Pancreas (tissue), 10 donors: ENCODE measurements around the gene SLC6A19. TPM values are rescaled to one million over a fixed set of nuclear protein-coding genes. Genes with fewer than 3 reads are reported as not detected.
A peak's percentile ranks its signal among the peaks of the same experiment; 100 is the strongest.

Experiments used
- ATAC-seq, 4 donors: fragments of 200-7000 bp; cut with Tn5 transposase; one replicate each; pipeline versions ENCODE4 v1.8.0 to v1.9.1; 2020; ENCODE audit warnings: mild to moderate bottlenecking in 4 of 4, moderate library complexity in 4 of 4
- DNase-seq, 6 donors: peaks; one replicate each; pipeline ENCODE4 v3.0.0-alpha.2; 2020
- FAIRE-seq: peaks from 2 replicates; lab custom pipeline; 2012; peaks lifted over from hg19 to GRCh38; lab: Jason Lieb, UNC
- H3K27ac ChIP-seq, 4 donors: fragments of 200-600 bp; sonication (generic); 1 replicate in 3 of 4; 2 replicates in 1 of 4; pipeline versions ENCODE4 v1.5.0 to v1.8.0; 2020
- H3K27me3 ChIP-seq, 4 donors: fragments of 200-600 bp; one replicate each; pipeline ENCODE4 v1.8.0; 2021
- H3K36me3 ChIP-seq, 3 donors: fragments of 200-600 bp; sonication (generic) in 1 of 3; one replicate each; pipeline versions ENCODE4 v1.5.0 to v1.8.0; 2020 to 2021
- H3K4me1 ChIP-seq, 3 donors: fragments of 200-600 bp; one replicate each; pipeline ENCODE4 v1.8.0; 2021
- H3K4me3 ChIP-seq, 4 donors: fragments of 200-600 bp; sonication (generic) in 2 of 4; one replicate each; pipeline versions ENCODE4 v1.5.0 to v1.8.0; 2020 to 2021
- H3K9me3 ChIP-seq, 4 donors: fragments of 200-600 bp; one replicate each; pipeline ENCODE4 v1.8.0; 2021
- WGBS, 2 donors: extraction: QIAGEN DNeasy Blood & Tissue Kit; methylation state at CpG; one replicate each; pipeline ENCODE4 v1.1.7; 2013; 5-methylcytosine and 5-hydroxymethylcytosine counted together
- intact Hi-C, 3 donors: fragments of 100-400 bp; cut with DNase I; formaldehyde crosslinking; loops; one replicate each; pipeline versions ENCODE4 v1.11.1 to v1.14.2; 2022
- polyA plus RNA-seq, 2 donors: library from polyadenylated mRNA; stranded (reverse); fragments of 200-250 nt; gene quantifications; one replicate each; pipeline ENCODE4 v1.2.3, GENCODE V29; 2013
- total RNA-seq, 6 donors: library from RNA; stranded (reverse); fragmentation: NEBNext Ultra II Directional in 4 of 6; extraction: Animal tissue kit (Norgen Biotek cat#: 25700) in 4 of 6; gene quantifications; one replicate each; pipeline versions ENCODE4 v1.2.1 to v1.2.4, GENCODE V29; 2021 to 2023
- TF ChIP-seq, protein P1 (sequence below), 4 donors: fragments of 200-600 bp; sonication (generic) in 3 of 4; IDR thresholded peaks; one replicate each; pipeline versions ENCODE4 v1.5.0 to v1.8.0; 2021; ENCODE audit warnings: antibody characterized with exemption in 4 of 4
- donor health status: healthy with polysubstance abuse.
- donor health status: DM: no; HTN: no; CAD: no; lungs with moderate emphysema.
- donor health status: DM: no; HTN: no; CAD: no.
- donor health status: control.
- donor health status: control.
- donor health status: Bipolar disorder and iron deficiency.
- donor health status: DM: yes; HTN: yes; CAD: no.
- donor health status: DM: no; HTN: no; CAD: no.
- donor health status: DM: no; HTN: no; CAD: no.
- donor health status: DM: yes; HTN: yes; CAD: no.

Gene SLC6A19
- total and polyA plus RNA-seq, 8 donors: 0.08 to 3.9 (median 0.29) TPM

- no peaks in the 10 kb centered on the region for H3K36me3 ChIP-seq
- FAIRE-seq (no peak), ATAC-seq (no peak), DNase-seq (peak in 3 of 6 donors; percentile 11 to 25 (median 11))
- H3K4me3 ChIP-seq: no peak overlapping the region
- TF ChIP-seq, protein P1, sequence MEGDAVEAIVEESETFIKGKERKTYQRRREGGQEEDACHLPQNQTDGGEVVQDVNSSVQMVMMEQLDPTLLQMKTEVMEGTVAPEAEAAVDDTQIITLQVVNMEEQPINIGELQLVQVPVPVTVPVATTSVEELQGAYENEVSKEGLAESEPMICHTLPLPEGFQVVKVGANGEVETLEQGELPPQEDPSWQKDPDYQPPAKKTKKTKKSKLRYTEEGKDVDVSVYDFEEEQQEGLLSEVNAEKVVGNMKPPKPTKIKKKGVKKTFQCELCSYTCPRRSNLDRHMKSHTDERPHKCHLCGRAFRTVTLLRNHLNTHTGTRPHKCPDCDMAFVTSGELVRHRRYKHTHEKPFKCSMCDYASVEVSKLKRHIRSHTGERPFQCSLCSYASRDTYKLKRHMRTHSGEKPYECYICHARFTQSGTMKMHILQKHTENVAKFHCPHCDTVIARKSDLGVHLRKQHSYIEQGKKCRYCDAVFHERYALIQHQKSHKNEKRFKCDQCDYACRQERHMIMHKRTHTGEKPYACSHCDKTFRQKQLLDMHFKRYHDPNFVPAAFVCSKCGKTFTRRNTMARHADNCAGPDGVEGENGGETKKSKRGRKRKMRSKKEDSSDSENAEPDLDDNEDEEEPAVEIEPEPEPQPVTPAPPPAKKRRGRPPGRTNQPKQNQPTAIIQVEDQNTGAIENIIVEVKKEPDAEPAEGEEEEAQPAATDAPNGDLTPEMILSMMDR (IDR thresholded peaks at IDR 0.05): no peak
- H3K27me3 ChIP-seq: no peaks in the 10 kb centered on the region
- no peak overlapping the region for H3K27ac ChIP-seq
- no peaks in the 10 kb centered on the region for H3K4me1 ChIP-seq
- intact Hi-C loops: loop anchor here in 1 of 3 donors (10.0 kb wide), 1 partner anchor 480 kb away; no protein-coding TSS in a partner anchor
- H3K9me3 ChIP-seq: no peaks in the 10 kb centered on the region
- 92 to 95% methylated on average over 8 of the region's 8 CpGs for WGBS, 2 donors
Measured at GRCh38 chr5:1175015-1175414, 26.4 kb upstream of the SLC6A19 start.

GRCh38 chr5:1175801-1176472, 25.5 kb upstream of the SLC6A19 start:
- ATAC-seq: no peak
- Histone ChIP-seq H3K4me3 (no peak overlapping the region), H3K27me3 (no peaks in the 10 kb centered on the region), H3K4me1 (peaks cover 0 to 2% (median 2%) of the 10 kb centered on the region in 3 donors), H3K27ac (no peak overlapping the region), H3K36me3 (no peaks in the 10 kb centered on the region), H3K9me3 (no peaks in the 10 kb centered on the region)
- intact Hi-C loops: loop anchor here in 1 of 3 donors (10.0 kb wide), 1 partner anchor 479 kb away; no protein-coding TSS in a partner anchor
- WGBS, 2 donors: 94% methylated on average over 26 of the region's 26 CpGs
- TF ChIP-seq, protein P1 (IDR thresholded peaks at IDR 0.05): no peak
- peak in 3 of 6 donors; percentile 11 to 53 (median 20) for DNase-seq
- FAIRE-seq: no peak

DNA sequence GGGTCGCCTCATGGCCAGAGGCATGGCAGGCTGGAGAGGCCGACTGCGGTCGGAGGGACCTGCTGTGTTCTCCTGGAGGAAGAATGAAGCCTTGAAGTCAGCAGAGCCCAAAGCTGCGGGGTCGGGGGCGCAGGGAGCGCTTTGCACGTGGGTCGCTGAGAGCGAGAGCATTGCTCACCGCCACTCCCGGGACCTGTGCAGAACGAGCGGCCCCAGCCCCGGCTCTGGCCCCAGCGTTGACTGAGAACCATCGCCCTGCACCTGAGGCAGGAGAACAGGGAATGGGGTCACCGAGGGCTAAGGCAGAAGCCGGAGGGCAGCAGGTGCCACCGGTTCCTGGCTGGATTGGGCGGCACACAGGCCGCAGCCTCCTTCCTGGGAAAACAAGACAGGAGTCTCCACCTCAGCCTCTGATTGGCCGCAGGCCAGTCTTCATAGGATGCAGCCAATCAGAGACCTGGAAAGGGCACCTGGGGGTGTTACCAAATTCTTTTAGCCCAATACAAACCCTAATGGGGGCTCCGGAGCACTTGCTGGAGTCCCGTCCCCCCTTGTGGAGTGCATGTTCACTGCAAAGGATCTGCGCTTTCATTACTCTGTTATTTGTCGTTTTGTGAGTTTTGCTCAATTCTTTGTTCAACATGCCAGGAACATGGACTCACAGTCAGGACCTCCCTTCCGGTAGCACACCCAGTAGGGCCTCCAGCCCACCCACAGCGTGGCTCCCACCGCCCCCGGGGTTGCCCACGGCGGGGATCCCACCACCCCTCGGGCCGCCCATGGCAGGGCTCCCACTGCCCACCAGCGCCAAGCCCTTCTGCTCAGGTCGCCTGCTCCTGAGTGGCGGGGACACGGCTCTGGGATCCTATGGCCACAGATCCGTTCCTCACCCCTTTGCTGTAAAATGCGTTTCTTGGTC, 24.7 kb upstream of the SLC6A19 start:
- WGBS, 2 donors: 91 to 93% methylated on average over 42 of the region's 42 CpGs
- intact Hi-C loops: loop anchor here in 1 of 3 donors (10.0 kb wide), 1 partner anchor 478 kb away; no protein-coding TSS in a partner anchor
- DNase-seq: peak in 3 of 6 donors; percentile 12 to 64 (median 40)

DNA sequence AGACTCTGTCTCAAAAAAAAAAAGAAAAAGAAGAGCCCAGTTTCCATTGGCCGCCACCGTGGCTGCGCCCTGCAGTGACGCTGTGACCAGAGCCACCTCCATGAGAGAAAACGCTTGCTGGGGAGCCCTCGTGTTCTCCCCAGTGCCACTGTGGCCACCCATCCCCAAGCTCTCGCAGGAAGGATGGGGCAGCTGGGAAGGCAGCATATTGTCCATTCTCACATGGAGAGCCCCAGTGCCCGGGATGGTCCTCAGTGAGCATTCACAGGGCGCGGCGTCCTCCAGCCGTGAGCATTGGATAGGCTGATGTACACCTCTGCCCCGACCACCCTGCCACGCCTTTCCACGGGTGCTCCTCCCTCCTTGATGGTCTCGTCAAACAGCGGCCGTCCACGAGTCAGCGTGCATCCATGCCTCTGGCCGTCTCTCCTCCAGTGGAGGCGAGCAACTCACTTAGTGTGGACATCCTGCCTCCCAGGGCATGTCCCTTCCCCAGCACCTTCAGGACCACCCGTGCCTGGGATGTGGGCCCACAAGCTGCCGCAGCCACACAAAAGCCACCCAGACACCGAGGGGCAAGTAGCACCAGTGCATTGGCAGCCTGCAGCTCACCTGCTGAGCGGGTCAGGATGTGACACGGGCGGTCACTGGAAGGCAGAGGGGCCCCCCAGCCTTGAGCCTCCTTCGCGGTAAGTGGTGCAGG, 23.4 kb upstream of the SLC6A19 start:
- Histone ChIP-seq H3K9me3 (no peaks in the 10 kb centered on the region), H3K27me3 (no peaks in the 10 kb centered on the region), H3K4me3 (no peak overlapping the region), H3K36me3 (no peaks in the 10 kb centered on the region), H3K4me1 (peaks cover 17 to 23% (median 22%) of the 10 kb centered on the region in 3 donors), H3K27ac (no peak overlapping the region)
- ATAC-seq (no peak), FAIRE-seq (no peak), DNase-seq (peak in 3 of 6 donors; percentile 13 to 66 (median 21))
- TF ChIP-seq, protein P1 (IDR thresholded peaks at IDR 0.05): no peak
- intact Hi-C loops: loop anchor here in 1 of 3 donors (10.0 kb wide), 1 partner anchor 477 kb away; no protein-coding TSS in a partner anchor
- WGBS, 2 donors: 93 to 95% methylated on average over 15 to 25 of the region's 30 CpGs

More for the DNA sequence above, 24.7 kb upstream of the SLC6A19 start:
- Histone ChIP-seq H3K4me3 (no peak overlapping the region), H3K4me1 (peaks cover 7 to 10% (median 10%) of the 10 kb centered on the region in 3 donors), H3K9me3 (no peaks in the 10 kb centered on the region), H3K27ac (no peak overlapping the region), H3K36me3 (no peaks in the 10 kb centered on the region), H3K27me3 (no peaks in the 10 kb centered on the region)
- no peak for FAIRE-seq
- TF ChIP-seq, protein P1 (IDR thresholded peaks at IDR 0.05): no peak
- ATAC-seq: no peak
